Measurements from ENCODE around the gene PPP1CC.

The PPP1CC gene

DNA sequence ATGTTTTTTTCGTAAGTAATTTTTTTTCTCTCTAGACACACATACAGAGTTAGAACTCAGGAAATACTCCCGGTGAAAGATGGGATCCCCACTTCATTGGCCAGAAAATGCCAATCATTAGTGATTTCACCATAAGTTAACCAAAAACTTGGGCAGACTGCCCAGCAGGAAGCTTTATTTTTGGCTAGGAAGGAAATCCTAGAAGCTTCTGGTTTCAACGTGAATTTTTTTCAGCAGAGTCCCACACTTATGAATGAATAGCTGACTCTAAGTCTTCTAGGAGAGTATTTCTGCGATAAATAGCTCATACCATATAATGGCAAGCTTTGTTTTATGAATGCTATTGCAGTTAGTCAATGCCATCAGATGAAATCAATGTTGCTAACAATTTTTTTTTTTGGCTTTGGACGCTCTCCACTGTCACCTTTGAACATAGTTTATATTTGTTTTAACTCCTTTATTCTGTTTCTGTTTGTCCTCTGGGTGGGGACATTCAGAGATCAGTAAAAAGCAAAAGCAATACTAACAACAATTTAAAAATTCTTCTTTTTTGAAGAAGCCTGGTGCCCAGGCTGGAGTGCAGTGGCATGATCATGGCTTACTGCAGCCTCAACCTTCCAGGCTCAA is 9.5 kb downstream of the PPP1CC start:
- peaks cover 98% of the 10 kb centered on the region for H4K20me1 ChIP-seq (ENCODE audit: insufficient read depth, low read length)
- no peak overlapping the region for H3K27ac ChIP-seq (ENCODE audit: low read length)
- H3K9ac ChIP-seq (ENCODE audit: low read length) = no peak overlapping the region
- no peak overlapping the region for H3K4me2 ChIP-seq (ENCODE audit: low read length)
- peaks cover 69% of the 10 kb centered on the region for H3K36me3 ChIP-seq (replicated peaks; ENCODE audit: low read depth, low read length)
- no peaks in the 10 kb centered on the region for H3K27me3 ChIP-seq (ENCODE audit: low read depth, low read length)
- H2AFZ ChIP-seq (ENCODE audit: low read depth, low read length) = no peak overlapping the region
- H3K4me1 ChIP-seq (ENCODE audit: low read length) = peaks cover 42% of the 10 kb centered on the region
- peaks cover 100% of the 10 kb centered on the region for H3K79me2 ChIP-seq (ENCODE audit: low read length)
- TF ChIP-seq, protein P1, sequence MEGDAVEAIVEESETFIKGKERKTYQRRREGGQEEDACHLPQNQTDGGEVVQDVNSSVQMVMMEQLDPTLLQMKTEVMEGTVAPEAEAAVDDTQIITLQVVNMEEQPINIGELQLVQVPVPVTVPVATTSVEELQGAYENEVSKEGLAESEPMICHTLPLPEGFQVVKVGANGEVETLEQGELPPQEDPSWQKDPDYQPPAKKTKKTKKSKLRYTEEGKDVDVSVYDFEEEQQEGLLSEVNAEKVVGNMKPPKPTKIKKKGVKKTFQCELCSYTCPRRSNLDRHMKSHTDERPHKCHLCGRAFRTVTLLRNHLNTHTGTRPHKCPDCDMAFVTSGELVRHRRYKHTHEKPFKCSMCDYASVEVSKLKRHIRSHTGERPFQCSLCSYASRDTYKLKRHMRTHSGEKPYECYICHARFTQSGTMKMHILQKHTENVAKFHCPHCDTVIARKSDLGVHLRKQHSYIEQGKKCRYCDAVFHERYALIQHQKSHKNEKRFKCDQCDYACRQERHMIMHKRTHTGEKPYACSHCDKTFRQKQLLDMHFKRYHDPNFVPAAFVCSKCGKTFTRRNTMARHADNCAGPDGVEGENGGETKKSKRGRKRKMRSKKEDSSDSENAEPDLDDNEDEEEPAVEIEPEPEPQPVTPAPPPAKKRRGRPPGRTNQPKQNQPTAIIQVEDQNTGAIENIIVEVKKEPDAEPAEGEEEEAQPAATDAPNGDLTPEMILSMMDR (IDR thresholded peaks at IDR 0.05; ENCODE audit: low read depth, low read length) = no peak
- no peak for TF ChIP-seq EZH2phosphoT487 (IDR thresholded peaks at IDR 0.05; ENCODE audit: low read depth)
- no peak overlapping the region for H3K4me3 ChIP-seq (ENCODE audit: low read length)
- no peaks in the 10 kb centered on the region for H3K9me3 ChIP-seq (ENCODE audit: insufficient read depth, low read length)

- Histone ChIP-seq H3K9me3 (ENCODE audit: insufficient read depth, low read length) (no peaks in the 10 kb centered on the region), H3K4me1 (ENCODE audit: low read length) (peaks cover 41% of the 10 kb centered on the region), H3K36me3 (replicated peaks; ENCODE audit: low read depth, low read length) (peaks cover 63% of the 10 kb centered on the region), H3K27me3 (ENCODE audit: low read depth, low read length) (no peaks in the 10 kb centered on the region), H3K4me2 (ENCODE audit: low read length) (no peak overlapping the region), H3K4me3 (ENCODE audit: low read length) (no peak overlapping the region), H4K20me1 (ENCODE audit: insufficient read depth, low read length) (peaks cover 95% of the 10 kb centered on the region), H2AFZ (ENCODE audit: low read depth, low read length) (no peak overlapping the region), H3K27ac (ENCODE audit: low read length) (no peak overlapping the region), H3K9ac (ENCODE audit: low read length) (no peak overlapping the region), H3K79me2 (ENCODE audit: low read length) (peaks cover 100% of the 10 kb centered on the region)
- TF ChIP-seq, protein P1 (IDR thresholded peaks at IDR 0.05; ENCODE audit: low read depth, low read length) = no peak
- TF ChIP-seq EZH2phosphoT487 (IDR thresholded peaks at IDR 0.05; ENCODE audit: low read depth) = no peak
Measured at GRCh38 chr12:110732572-110732971, 10.1 kb downstream of the PPP1CC start.

- peaks cover 94% of the 10 kb centered on the region for H4K20me1 ChIP-seq (ENCODE audit: insufficient read depth, low read length)
- H3K4me1 ChIP-seq (ENCODE audit: low read length) = peaks cover 51% of the 10 kb centered on the region
- peaks cover 100% of the 10 kb centered on the region for H3K79me2 ChIP-seq (ENCODE audit: low read length)
- H3K4me2 ChIP-seq (ENCODE audit: low read length) = no peak overlapping the region
- H3K27me3 ChIP-seq (ENCODE audit: low read depth, low read length) = no peaks in the 10 kb centered on the region
- H3K36me3 ChIP-seq (replicated peaks; ENCODE audit: low read depth, low read length) = peaks cover 69% of the 10 kb centered on the region
- no peak for TF ChIP-seq EZH2phosphoT487 (IDR thresholded peaks at IDR 0.05; ENCODE audit: low read depth)
- TF ChIP-seq, protein P1 (IDR thresholded peaks at IDR 0.05; ENCODE audit: low read depth, low read length) = no peak
- H3K9ac ChIP-seq (ENCODE audit: low read length) = no peak overlapping the region
- H3K9me3 ChIP-seq (ENCODE audit: insufficient read depth, low read length) = no peaks in the 10 kb centered on the region
- no peak overlapping the region for H3K4me3 ChIP-seq (ENCODE audit: low read length)
- H2AFZ ChIP-seq (ENCODE audit: low read depth, low read length) = no peak overlapping the region
- H3K27ac ChIP-seq (ENCODE audit: low read length) = no peak overlapping the region
Measured at GRCh38 chr12:110731479-110731878, 11.2 kb downstream of the PPP1CC start.

DNA sequence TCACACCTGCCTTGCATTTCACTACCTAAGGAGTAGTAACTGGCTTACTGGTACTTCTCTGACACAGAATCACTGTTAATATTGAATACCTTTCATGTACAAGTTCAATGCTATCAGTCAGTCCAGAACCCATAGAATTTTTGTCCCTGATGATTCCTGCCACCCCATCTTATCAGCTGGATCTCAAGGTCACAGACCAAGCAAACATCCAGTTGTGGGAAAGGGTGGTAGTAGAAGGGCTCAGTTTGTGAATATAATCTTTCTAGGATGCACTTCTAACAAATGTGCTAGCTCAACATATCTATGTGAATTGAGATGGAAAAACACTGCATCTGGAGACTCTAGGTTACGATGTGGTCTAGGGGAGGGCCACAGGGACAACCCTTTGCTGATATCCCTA is 14.1 kb downstream of the PPP1CC start:
- peaks cover 86% of the 10 kb centered on the region for H4K20me1 ChIP-seq (ENCODE audit: insufficient read depth, low read length)
- H3K9me3 ChIP-seq (ENCODE audit: insufficient read depth, low read length) = no peaks in the 10 kb centered on the region
- peak overlapping the region; percentile 23 for H3K27ac ChIP-seq (ENCODE audit: low read length)
- H3K9ac ChIP-seq (ENCODE audit: low read length) = no peak overlapping the region
- H3K4me1 ChIP-seq (ENCODE audit: low read length) = peaks cover 55% of the 10 kb centered on the region
- H3K4me2 ChIP-seq (ENCODE audit: low read length) = peak overlapping the region; percentile 22; the same call in 1 of the 2 replicates
- H3K4me3 ChIP-seq (ENCODE audit: low read length) = no peak overlapping the region
- H2AFZ ChIP-seq (ENCODE audit: low read depth, low read length) = no peak overlapping the region
- no peaks in the 10 kb centered on the region for H3K27me3 ChIP-seq (ENCODE audit: low read depth, low read length)
- TF ChIP-seq, protein P1 (IDR thresholded peaks at IDR 0.05; ENCODE audit: low read depth, low read length) = no peak
- TF ChIP-seq EZH2phosphoT487 (IDR thresholded peaks at IDR 0.05; ENCODE audit: low read depth) = no peak
- H3K79me2 ChIP-seq (ENCODE audit: low read length) = peaks cover 98% of the 10 kb centered on the region
- peaks cover 77% of the 10 kb centered on the region for H3K36me3 ChIP-seq (replicated peaks; ENCODE audit: low read depth, low read length)

Measured in OCI-LY3 (cell line).